ENCODE data around the gene POLK.

POLK gene

GRCh38 chr5:75523275-75523674, 11.6 kb downstream of the POLK start:
- no peaks in the 10 kb centered on the region for H3K9me3 ChIP-seq
- 0 out of 2 replicates have a peak, but pooled peaks cover 4% of the 10 kb centered on the region for H3K36me3 ChIP-seq
- no peak overlapping the region for H3K4me3 ChIP-seq (ENCODE audit: low read depth, low read length)
- no peak for TF ChIP-seq CTCF (IDR thresholded peaks at IDR 0.05; ENCODE audit: low read depth, low read length)
- peaks cover 8% of the 10 kb centered on the region for H3K4me1 ChIP-seq
- no peaks in the 10 kb centered on the region for H3K27me3 ChIP-seq
- no peak for DNase-seq

GRCh38 chr5:75524071-75524470, 12.4 kb downstream of the POLK start:
- Histone ChIP-seq H3K27me3 (no peaks in the 10 kb centered on the region), H3K4me3 (ENCODE audit: low read depth, low read length) (no peak overlapping the region), H3K4me1 (peaks cover 4% of the 10 kb centered on the region), H3K9me3 (no peaks in the 10 kb centered on the region), H3K36me3 (0 out of 2 replicates have a peak, but pooled peaks cover 4% of the 10 kb centered on the region)
- no peak for TF ChIP-seq CTCF (IDR thresholded peaks at IDR 0.05; ENCODE audit: low read depth, low read length)
- no peak for DNase-seq

- TF ChIP-seq CTCF (IDR thresholded peaks at IDR 0.05; ENCODE audit: low read depth, low read length): no peak
- H3K4me1 ChIP-seq: peaks cover under 1% of the 10 kb centered on the region; the same call in 1 of the 2 replicates
Observed at GRCh38 chr5:75524591-75524990, 12.9 kb downstream of the POLK start.

GRCh38 chr5:75525344-75525743, 13.7 kb downstream of the POLK start:
- H3K36me3 ChIP-seq: 0 out of 2 replicates have a peak, but pooled peaks cover 4% of the 10 kb centered on the region
- H3K4me3 ChIP-seq (ENCODE audit: low read depth, low read length): no peak overlapping the region
- no peaks in the 10 kb centered on the region for H3K9me3 ChIP-seq
- DNase-seq: no peak
- no peak for TF ChIP-seq CTCF (IDR thresholded peaks at IDR 0.05; ENCODE audit: low read depth, low read length)
- no peaks in the 10 kb centered on the region for H3K4me1 ChIP-seq
- H3K27me3 ChIP-seq: no peaks in the 10 kb centered on the region

More at GRCh38 chr5:75524591-75524990, 12.9 kb downstream of the POLK start:
- Histone ChIP-seq H3K4me3 (ENCODE audit: low read depth, low read length) (no peak overlapping the region), H3K36me3 (0 out of 2 replicates have a peak, but pooled peaks cover 4% of the 10 kb centered on the region), H3K9me3 (no peaks in the 10 kb centered on the region), H3K27me3 (no peaks in the 10 kb centered on the region)
- no peak for DNase-seq

- no peak for DNase-seq
Observed at GRCh38 chr5:75526070-75526469, 14.4 kb downstream of the POLK start.

More at GRCh38 chr5:75526070-75526469, 14.4 kb downstream of the POLK start:
- Histone ChIP-seq H3K4me1 (no peaks in the 10 kb centered on the region), H3K9me3 (no peaks in the 10 kb centered on the region), H3K36me3 (0 out of 2 replicates have a peak, but pooled peaks cover 4% of the 10 kb centered on the region), H3K4me3 (ENCODE audit: low read depth, low read length) (no peak overlapping the region), H3K27me3 (no peaks in the 10 kb centered on the region)
- TF ChIP-seq CTCF (IDR thresholded peaks at IDR 0.05; ENCODE audit: low read depth, low read length): no peak
